HS-27A (cell line): ENCODE data around the gene KCNJ12.
"Not testable (repeated sequence)": the region's sequence is repeated elsewhere in the genome, so short reads cannot be mapped to it uniquely, and the experiment has no call there.

Experiments used
- DNase-seq: peaks from one replicate; pipeline ENCODE4 v3.0.0-alpha.2; 2012; ENCODE audit warnings: low read depth, missing footprints

The KCNJ12 gene

GRCh38 chr17:21376081-21376758, at the start of gene KCNJ12:
Gene KCNJ12, plus strand, starts transcription at chr17:21376357. Its CDS starts 38,986 bp downstream, at chr17:21415343.
- DNase-seq = no peak

- not testable (repeated sequence) for DNase-seq
Observed at GRCh38 chr17:21327921-21328320, 48.2 kb upstream of the KCNJ12 start.

- not testable (repeated sequence) for DNase-seq
Observed at GRCh38 chr17:21328778-21329177, 47.4 kb upstream of the KCNJ12 start.

- DNase-seq = no peak
Observed at GRCh38 chr17:21330436-21331160, 45.6 kb upstream of the KCNJ12 start.

GRCh38 chr17:21336541-21337294, 39.4 kb upstream of the KCNJ12 start:
- not testable (repeated sequence) for DNase-seq

- DNase-seq = not testable (repeated sequence)
Observed at GRCh38 chr17:21337981-21338625, 38.1 kb upstream of the KCNJ12 start.

GRCh38 chr17:21339011-21339410, 37.1 kb upstream of the KCNJ12 start:
- DNase-seq = no peak

GRCh38 chr17:21339571-21339970, 36.6 kb upstream of the KCNJ12 start:
- not testable (repeated sequence) for DNase-seq

- DNase-seq = not testable (repeated sequence)
Observed at GRCh38 chr17:21340407-21340806, 35.8 kb upstream of the KCNJ12 start.

- DNase-seq = not testable (repeated sequence)
Observed at GRCh38 chr17:21341279-21341678, 34.9 kb upstream of the KCNJ12 start.

GRCh38 chr17:21341925-21342540, 34.1 kb upstream of the KCNJ12 start:
- not testable (repeated sequence) for DNase-seq

- not testable (repeated sequence) for DNase-seq
Observed at GRCh38 chr17:21343061-21343949, 32.9 kb upstream of the KCNJ12 start.

- DNase-seq = not testable (repeated sequence)
Observed at GRCh38 chr17:21344801-21345200, 31.4 kb upstream of the KCNJ12 start.

- no peak for DNase-seq
Observed at GRCh38 chr17:21345236-21345635, 30.9 kb upstream of the KCNJ12 start.

GRCh38 chr17:21346107-21346506, 30.1 kb upstream of the KCNJ12 start:
- not testable (repeated sequence) for DNase-seq

GRCh38 chr17:21346651-21347250, 29.4 kb upstream of the KCNJ12 start:
- DNase-seq = not testable (repeated sequence)

GRCh38 chr17:21347660-21348059, 28.5 kb upstream of the KCNJ12 start:
- DNase-seq = not testable (repeated sequence)

- DNase-seq = peak; percentile 34
Observed at GRCh38 chr17:21348081-21348925, 27.9 kb upstream of the KCNJ12 start.

- DNase-seq = not testable (repeated sequence)
Observed at GRCh38 chr17:21348926-21349261, 27.3 kb upstream of the KCNJ12 start.
